K562 (cell line): ENCODE results near the gene SLC34A3. TPM values are rescaled to one million over a fixed set of nuclear protein-coding genes. Genes with fewer than 3 reads are reported as not detected.

Experiments
- ATAC-seq: fragments of 200-7000 bp; cut with Tn5 transposase; 3 replicates; pipeline ENCODE4 v1.9.1; 2020; ENCODE audit warnings: moderate library complexity
- BruUV-seq: library from RNA; stranded (reverse); fragments of 400-500 nt; replicated peaks from 2 replicates; lab custom pipeline; 2021; lab: Mats Ljungman, UMichigan
- CTCF ChIA-PET: fragments of 300-600 bp; formaldehyde crosslinking; extraction: SDS; loops from one replicate; lab custom pipeline; 2021; ENCODE audit warnings: low intra/inter-chr PET ratio; lab: Yijun Ruan, JAX
- POLR2A ChIA-PET: fragments of 300-600, 350-650 bp; sonication (Branson Sonifier 250); formaldehyde crosslinking; extraction: SDS; loops from one replicate; lab custom pipeline; 2021; ENCODE audit warnings: antibody characterized with exemption, inconsistent platforms; lab: Yijun Ruan, JAX
- DNase-seq, 4 experiments: peaks; one replicate each; pipeline versions ENCODE4 v3.0.0 to v3.0.0-alpha.2; 2011 to 2018; ENCODE audit warnings: low spot score in 3 of 4, mixed read lengths in 3 of 4; ENCODE audit errors: extremely low read depth in 1 of 4
- FAIRE-seq: peaks from 2 replicates; lab custom pipeline; 2011; peaks lifted over from hg19 to GRCh38; lab: Jason Lieb, UNC
- H2AFZ ChIP-seq: 2 replicates; pipeline ENCODE4 v1.6.0; 2011; ENCODE audit warnings: low read depth, low read length, control low read depth, inconsistent platforms
- H3K27ac ChIP-seq: fragments of 200-600 bp; 3 replicates; pipeline ENCODE4 v1.8.0; 2011; ENCODE audit warnings: low read depth, mild to moderate bottlenecking, control low read depth, inconsistent platforms, low read length, moderate library complexity, mixed read lengths; ENCODE audit errors: extremely low read depth
- H3K27me3 ChIP-seq, 2 experiments: fragments of 300-600 bp in 1 of 2; 2 replicates in 1 of 2; 3 replicates in 1 of 2; pipeline versions ENCODE4 v1.6.0 to v1.8.0; 2011; ENCODE audit warnings: inconsistent platforms in 2 of 2, low read length in 2 of 2, mild to moderate bottlenecking in 1 of 2, mixed read lengths in 1 of 2, moderate library complexity in 1 of 2; ENCODE audit not compliant: control insufficient read depth in 2 of 2, insufficient read depth in 2 of 2
- H3K36me3 ChIP-seq: fragments of 300-600 bp; 3 replicates; pipeline ENCODE4 v1.8.0; 2011; ENCODE audit warnings: mild to moderate bottlenecking, low read length, inconsistent platforms; ENCODE audit not compliant: control insufficient read depth, insufficient read depth
- H3K4me1 ChIP-seq, 2 experiments: fragments of 200-600 bp in 1 of 2; replicated peaks in 1 of 2; 2 replicates in 1 of 2; 3 replicates in 1 of 2; pipeline versions ENCODE4 v1.5.1 to v1.8.0; 2011; ENCODE audit warnings: inconsistent platforms in 2 of 2, low read length in 2 of 2, mild to moderate bottlenecking in 1 of 2, mixed read lengths in 1 of 2, moderate library complexity in 1 of 2; ENCODE audit not compliant: control insufficient read depth in 2 of 2, insufficient read depth in 2 of 2
- H3K4me2 ChIP-seq: 2 replicates; pipeline ENCODE4 v1.6.1; 2011; ENCODE audit warnings: low read length, control low read depth, inconsistent platforms, mixed read lengths; ENCODE audit not compliant: insufficient read depth
- H3K4me3 ChIP-seq: fragments of 200-600 bp; sonication (generic), shearing (Covaris generic); 2 replicates; pipeline ENCODE4 v1.5.1; 2016; ENCODE audit warnings: control low read depth, inconsistent platforms
- H3K79me2 ChIP-seq: fragments of 200-600 bp; 3 replicates; pipeline ENCODE4 v1.8.0; 2011; ENCODE audit warnings: low read length, inconsistent platforms; ENCODE audit not compliant: control insufficient read depth, insufficient read depth
- H3K9ac ChIP-seq, 2 experiments: 2 replicates each; pipeline versions ENCODE4 v1.6.0 to v1.6.1; 2011; ENCODE audit warnings: low read depth in 2 of 2, low read length in 2 of 2, control low read depth in 1 of 2, inconsistent platforms in 1 of 2, mild to moderate bottlenecking in 1 of 2, mixed read lengths in 1 of 2; ENCODE audit not compliant: insufficient read depth in 1 of 2
- H3K9me1 ChIP-seq: one replicate; pipeline ENCODE4 v1.6.0; 2011; ENCODE audit warnings: inconsistent platforms, mild to moderate bottlenecking, low read length, moderate library complexity; ENCODE audit not compliant: control insufficient read depth, insufficient read depth
- H3K9me3 ChIP-seq: replicated peaks from 2 replicates; pipeline ENCODE4 v1.5.1; 2011; ENCODE audit warnings: low read depth, low read length, inconsistent platforms; ENCODE audit not compliant: control insufficient read depth, insufficient read depth
- H4K20me1 ChIP-seq: replicated peaks from 2 replicates; pipeline ENCODE4 v1.6.1; 2011; ENCODE audit warnings: low read length, inconsistent platforms, mixed read lengths; ENCODE audit not compliant: control insufficient read depth, insufficient read depth
- ARID4B ChIP-seq: sonication (generic); formaldehyde crosslinking; IDR thresholded peaks from 2 replicates; pipeline ENCODE4 v1.8.0; 2022; ENCODE audit warnings: mild to moderate bottlenecking, missing genetic modification reagents
- CTCF ChIP-seq, 3 experiments: IDR thresholded peaks in 2 of 3; conservative IDR thresholded peaks in 1 of 3; 2 replicates each; pipeline ENCODE4 v1.5.1; 2011 to 2012; ENCODE audit warnings: low read length in 3 of 3, mild to moderate bottlenecking in 3 of 3, control low read depth in 2 of 3, improper control_type of control experiment in 1 of 3, inconsistent platforms in 1 of 3, low read depth in 1 of 3, mixed read lengths in 1 of 3, moderate library complexity in 1 of 3; ENCODE audit not compliant: insufficient read depth in 2 of 3
- FOXJ2 ChIP-seq: fragments of 200-800 bp; sonication (Bioruptor generic); IDR thresholded peaks from 2 replicates; pipeline ENCODE4 v1.6.1; 2016; ENCODE audit warnings: missing genetic modification characterization, missing compliant biosample characterization
- MITF ChIP-seq: IDR thresholded peaks from 2 replicates; pipeline ENCODE4 v1.6.1; 2014; ENCODE audit warnings: antibody characterized with exemption
- MLLT1 ChIP-seq, 2 experiments: fragments of 450-650 bp; IDR thresholded peaks; 2 replicates each; pipeline ENCODE4 v1.6.1; 2016
- TAL1 ChIP-seq: fragments of 450-650 bp; IDR thresholded peaks from 2 replicates; pipeline ENCODE4 v1.6.1; 2016; ENCODE audit warnings: mild to moderate bottlenecking
- WGBS: fragments of 100-300 bp; shearing (Covaris generic); methylation state at CpG from one replicate; pipeline ENCODE4 v1.1.6; 2016; ENCODE audit warnings: low coverage, mixed read lengths; ENCODE audit not compliant: insufficient coverage; ENCODE audit errors: missing lambda C conversion rate; 5-methylcytosine and 5-hydroxymethylcytosine counted together
- in situ Hi-C: fragments of 300-500 bp; cut with MboI; formaldehyde crosslinking; loops from 4 replicates; pipeline ENCODE4 v1.15.0; 2018; ENCODE audit warnings: inconsistent platforms, mixed read lengths
- intact Hi-C: fragments of 100-400 bp; cut with micrococcal nuclease; formaldehyde crosslinking; loops from 2 replicates; pipeline ENCODE4 v1.14.2; 2022
- polyA plus RNA-seq, 8 experiments: library from polyadenylated mRNA; depleted of rRNA in 4 of 8; stranded (reverse) in 5 of 8; unstranded in 3 of 8; fragments of >200 nt; fragmentation: Nextera tagmentation in 2 of 8; fragmentation: Illumina TruSeq in 1 of 8; extraction: Ambion mirVana in 2 of 8; extraction: Trizol in 1 of 8; gene quantifications; 2 replicates each; pipeline versions ENCODE4 v1.2.1 to v1.2.3, GENCODE V29; 2011 to 2014; ENCODE audit warnings: inconsistent platforms in 1 of 8, missing spikeins in 1 of 8
- total RNA-seq, 7 experiments: library from RNA; depleted of rRNA in 6 of 7; stranded (reverse); fragments of >200 nt in 6 of 7; fragmentation: Illumina TruSeq in 2 of 7; extraction: Trizol in 2 of 7; gene quantifications; 2 replicates each; pipeline versions ENCODE4 v1.2.1 to v1.2.3, GENCODE V29; 2011 to 2021; ENCODE audit warnings: low replicate concordance in 1 of 7

SLC34A3 gene
- total and polyA plus RNA-seq, 9 of the 15 experiments (the other 6 are each of a cell fraction or from before 2014, with no cell fraction given): not detected

- TF ChIP-seq CTCF (IDR thresholded peaks at IDR 0.05 in 2 of 3, conservative IDR thresholded peaks at IDR 0.05 in 1 of 3; ENCODE audit: insufficient read depth in 2 of 3, low read depth in 1 of 3, low read length in 3 of 3): peak; percentile 18 to 36 (median 27); a peak in 3 of 6 replicates
Measured at GRCh38 chr9:137235424-137236237, 4.9 kb downstream of the SLC34A3 start (continued).

- H4K20me1 ChIP-seq: no peaks in the 10 kb centered on the region
- peak overlapping the region; percentile 9 to 88; a peak in 2 of 4 replicates for H3K9ac ChIP-seq
- TF ChIP-seq FOXJ2 (tag): no peak
- peak; percentile 64; the same call in 1 of the 2 replicates for TF ChIP-seq MITF
- peak; percentile 70 for TF ChIP-seq ARID4B
- TF ChIP-seq MLLT1 (IDR thresholded peaks at IDR 0.05): peak in 1 of 2 experiments; percentile 70; a peak in 1 of 4 replicates
- TF ChIP-seq TAL1: peak; percentile 76
Measured at GRCh38 chr9:137236238-137236935, 5.7 kb downstream of the SLC34A3 start.

More at GRCh38 chr9:137236238-137236935, 5.7 kb downstream of the SLC34A3 start:
- no TSS peak for BruUV-seq
- Histone ChIP-seq H3K27ac (peak overlapping the region; percentile 42), H3K36me3 (peaks cover 4% of the 10 kb centered on the region; the same call in 1 of the 3 replicates), H3K4me2 (peak overlapping the region; percentile 40), H3K9me1 (peaks cover 4% of the 10 kb centered on the region), H3K27me3 (no peaks in the 10 kb centered on the region), H3K79me2 (peaks cover 30% of the 10 kb centered on the region), H3K4me1 (peaks cover 16 to 92% of the 10 kb centered on the region in 2 experiments), H2AFZ (no peak overlapping the region), H3K9me3 (no peaks in the 10 kb centered on the region), H3K4me3 (no peak overlapping the region)
- CTCF ChIA-PET: interaction anchor here (0.6 to 1.6 kb wide), 7 partner anchors 19 to 207 kb away, joined by 3 to 11 read pairs (median 4); partner anchors contain the start of genes ANAPC2, NELFB, NPDC1 and SSNA1
- POLR2A ChIA-PET: interaction anchor here (0.6 to 1.3 kb wide), 5 partner anchors 41 to 233 kb away, joined by 3 to 5 read pairs (median 4); partner anchors contain the start of gene TOR4A
- DNase-seq: peak; percentile 91 to 97 (median 94)
- intact Hi-C loops (no loop called here), in situ Hi-C loops (loop anchor here (25.0 kb wide), 1 partner anchor 449 kb away; the partner anchor contains the start of genes CCDC183 and TMEM141)
- peak; percentile 73 for ATAC-seq
- WGBS: 7% methylated on average over 14 of the region's 31 CpGs
- FAIRE-seq: peak; percentile 95
